GM12878 (cell line): ENCODE results near the gene TUBD1.

ENCODE experiments used
- CHD4 ChIP-seq: fragments of 200-600 bp; sonication (generic); IDR thresholded peaks from 2 replicates; pipeline ENCODE4 v1.6.1; 2016; ENCODE audit warnings: mild to moderate bottlenecking
- RCOR1 ChIP-seq: conservative IDR thresholded peaks from 2 replicates; pipeline ENCODE4 v1.6.1; 2012; ENCODE audit warnings: low read depth, low read length, improper control_type of control experiment
- SP1 ChIP-seq: IDR thresholded peaks from one replicate; pipeline ENCODE4 v1.6.1; 2011; ENCODE audit warnings: low read depth, low read length
- TCF12 ChIP-seq: IDR thresholded peaks from 2 replicates; pipeline ENCODE4 v1.6.1; 2011; ENCODE audit warnings: low read depth, mild to moderate bottlenecking, low read length
- ZNF274 ChIP-seq: IDR thresholded peaks from one replicate; pipeline ENCODE4 v1.8.0; 2011; ENCODE audit not compliant: insufficient read length, insufficient read depth
- TF ChIP-seq, protein P1 (sequence below), 3 experiments: IDR thresholded peaks in 2 of 3; conservative IDR thresholded peaks in 1 of 3; 2 replicates each; pipeline ENCODE4 v1.5.1; 2011; ENCODE audit warnings: low read depth in 3 of 3, low read length in 3 of 3, mild to moderate bottlenecking in 3 of 3, control low read depth in 2 of 3, moderate library complexity in 2 of 3, inconsistent platforms in 1 of 3, mixed read lengths in 1 of 3; ENCODE audit not compliant: control insufficient read depth in 2 of 3, insufficient read depth in 1 of 3; ENCODE audit errors: extremely low read depth in 1 of 3
- TF ChIP-seq, protein P2 (sequence below): IDR thresholded peaks from 2 replicates; pipeline ENCODE4 v1.6.1; 2012; ENCODE audit warnings: low read length, inconsistent platforms
- TF ChIP-seq, protein P3 (sequence below): IDR thresholded peaks from 2 replicates; pipeline ENCODE4 v1.6.1; 2012; ENCODE audit warnings: low read depth, low read length, improper control_type of control experiment
- TF ChIP-seq, protein P4 (sequence below): IDR thresholded peaks from 2 replicates; pipeline ENCODE4 v1.6.1; 2011; ENCODE audit warnings: borderline replicate concordance, low read depth, mild to moderate bottlenecking, moderate library complexity, mixed read lengths, low read length; ENCODE audit not compliant: insufficient read depth; ENCODE audit errors: extremely low read length

DNA sequence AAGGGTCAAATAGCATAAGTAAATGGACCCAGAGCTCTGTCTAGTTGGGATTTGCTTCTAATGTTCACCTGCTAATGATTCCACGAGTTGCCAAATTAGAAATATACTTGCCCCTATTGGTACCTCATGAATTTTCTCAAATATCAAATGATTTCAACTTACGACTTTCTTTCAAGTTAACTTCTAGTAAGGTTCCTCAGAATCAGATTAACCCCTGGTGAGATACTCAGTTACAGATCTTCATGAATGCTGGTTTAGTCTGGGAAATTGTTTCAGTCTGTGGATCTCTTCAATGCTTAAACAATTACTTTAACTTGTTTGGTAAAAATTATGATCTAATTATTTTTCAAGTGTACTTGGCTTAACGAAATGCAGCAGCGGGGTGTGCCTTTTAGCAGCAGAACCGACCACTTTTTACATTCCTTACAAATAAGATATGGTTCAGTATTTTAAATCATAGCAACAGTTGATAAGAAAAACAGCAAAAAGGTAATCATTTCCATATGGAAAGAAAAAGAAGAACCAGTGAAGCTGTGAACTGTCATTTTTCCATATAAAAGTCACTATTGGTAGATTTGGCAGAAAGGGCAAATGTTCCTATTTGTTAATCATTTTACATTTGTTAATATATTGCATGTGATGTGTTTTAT is 34.5 kb downstream of the TUBD1 start:
- TF ChIP-seq ZNF274 = no peak
- TF ChIP-seq, protein P1, sequence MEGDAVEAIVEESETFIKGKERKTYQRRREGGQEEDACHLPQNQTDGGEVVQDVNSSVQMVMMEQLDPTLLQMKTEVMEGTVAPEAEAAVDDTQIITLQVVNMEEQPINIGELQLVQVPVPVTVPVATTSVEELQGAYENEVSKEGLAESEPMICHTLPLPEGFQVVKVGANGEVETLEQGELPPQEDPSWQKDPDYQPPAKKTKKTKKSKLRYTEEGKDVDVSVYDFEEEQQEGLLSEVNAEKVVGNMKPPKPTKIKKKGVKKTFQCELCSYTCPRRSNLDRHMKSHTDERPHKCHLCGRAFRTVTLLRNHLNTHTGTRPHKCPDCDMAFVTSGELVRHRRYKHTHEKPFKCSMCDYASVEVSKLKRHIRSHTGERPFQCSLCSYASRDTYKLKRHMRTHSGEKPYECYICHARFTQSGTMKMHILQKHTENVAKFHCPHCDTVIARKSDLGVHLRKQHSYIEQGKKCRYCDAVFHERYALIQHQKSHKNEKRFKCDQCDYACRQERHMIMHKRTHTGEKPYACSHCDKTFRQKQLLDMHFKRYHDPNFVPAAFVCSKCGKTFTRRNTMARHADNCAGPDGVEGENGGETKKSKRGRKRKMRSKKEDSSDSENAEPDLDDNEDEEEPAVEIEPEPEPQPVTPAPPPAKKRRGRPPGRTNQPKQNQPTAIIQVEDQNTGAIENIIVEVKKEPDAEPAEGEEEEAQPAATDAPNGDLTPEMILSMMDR (IDR thresholded peaks at IDR 0.05 in 2 of 3, conservative IDR thresholded peaks at IDR 0.05 in 1 of 3; ENCODE audit: control insufficient read depth in 2 of 3, extremely low read depth in 1 of 3, insufficient read depth in 1 of 3, low read depth in 3 of 3, low read length in 3 of 3) = no peak
- no peak for TF ChIP-seq RCOR1
- no peak for TF ChIP-seq CHD4
- TF ChIP-seq, protein P2, sequence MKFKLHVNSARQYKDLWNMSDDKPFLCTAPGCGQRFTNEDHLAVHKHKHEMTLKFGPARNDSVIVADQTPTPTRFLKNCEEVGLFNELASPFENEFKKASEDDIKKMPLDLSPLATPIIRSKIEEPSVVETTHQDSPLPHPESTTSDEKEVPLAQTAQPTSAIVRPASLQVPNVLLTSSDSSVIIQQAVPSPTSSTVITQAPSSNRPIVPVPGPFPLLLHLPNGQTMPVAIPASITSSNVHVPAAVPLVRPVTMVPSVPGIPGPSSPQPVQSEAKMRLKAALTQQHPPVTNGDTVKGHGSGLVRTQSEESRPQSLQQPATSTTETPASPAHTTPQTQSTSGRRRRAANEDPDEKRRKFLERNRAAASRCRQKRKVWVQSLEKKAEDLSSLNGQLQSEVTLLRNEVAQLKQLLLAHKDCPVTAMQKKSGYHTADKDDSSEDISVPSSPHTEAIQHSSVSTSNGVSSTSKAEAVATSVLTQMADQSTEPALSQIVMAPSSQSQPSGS = no peak
- no peak for TF ChIP-seq SP1
- TF ChIP-seq, protein P3, sequence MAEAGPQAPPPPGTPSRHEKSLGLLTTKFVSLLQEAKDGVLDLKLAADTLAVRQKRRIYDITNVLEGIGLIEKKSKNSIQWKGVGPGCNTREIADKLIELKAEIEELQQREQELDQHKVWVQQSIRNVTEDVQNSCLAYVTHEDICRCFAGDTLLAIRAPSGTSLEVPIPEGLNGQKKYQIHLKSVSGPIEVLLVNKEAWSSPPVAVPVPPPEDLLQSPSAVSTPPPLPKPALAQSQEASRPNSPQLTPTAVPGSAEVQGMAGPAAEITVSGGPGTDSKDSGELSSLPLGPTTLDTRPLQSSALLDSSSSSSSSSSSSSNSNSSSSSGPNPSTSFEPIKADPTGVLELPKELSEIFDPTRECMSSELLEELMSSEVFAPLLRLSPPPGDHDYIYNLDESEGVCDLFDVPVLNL = no peak
- no peak for TF ChIP-seq TCF12
- TF ChIP-seq, protein P4, sequence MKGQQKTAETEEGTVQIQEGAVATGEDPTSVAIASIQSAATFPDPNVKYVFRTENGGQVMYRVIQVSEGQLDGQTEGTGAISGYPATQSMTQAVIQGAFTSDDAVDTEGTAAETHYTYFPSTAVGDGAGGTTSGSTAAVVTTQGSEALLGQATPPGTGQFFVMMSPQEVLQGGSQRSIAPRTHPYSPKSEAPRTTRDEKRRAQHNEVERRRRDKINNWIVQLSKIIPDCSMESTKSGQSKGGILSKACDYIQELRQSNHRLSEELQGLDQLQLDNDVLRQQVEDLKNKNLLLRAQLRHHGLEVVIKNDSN = no peak
